ENCODE measurements around the gene PBLD. TPM values are rescaled to one million over a fixed set of nuclear protein-coding genes. Genes with fewer than 3 reads are reported as not detected.

The PBLD gene
- total RNA-seq, 1 experiment from 2014 or later: 3.5 TPM

DNA sequence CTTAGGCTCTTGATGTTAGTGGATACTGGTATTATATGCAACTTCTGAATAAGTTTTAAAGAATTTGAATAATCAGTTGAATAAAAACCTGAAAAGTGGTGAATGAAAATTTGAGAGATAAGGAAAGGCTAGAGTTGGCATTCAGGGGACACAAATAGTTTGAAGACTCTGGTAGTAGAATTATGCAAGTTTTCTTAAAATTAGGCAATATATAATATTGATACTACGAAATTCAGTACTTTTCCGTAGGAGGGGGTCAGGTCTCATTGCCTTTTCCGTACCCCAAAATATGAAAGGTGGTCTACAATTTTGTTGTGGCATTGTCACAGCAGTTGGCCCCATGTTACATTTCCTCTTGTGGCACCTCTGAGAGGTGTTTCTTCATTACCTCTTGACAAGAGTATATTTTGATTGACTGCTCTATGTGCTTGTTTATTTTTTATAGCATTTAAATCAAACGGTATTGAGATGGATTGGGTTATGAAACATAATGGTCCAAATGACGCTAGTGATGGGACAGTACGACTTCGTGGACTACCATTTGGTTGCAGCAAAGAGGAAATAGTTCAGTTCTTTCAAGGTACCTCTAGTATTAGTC lies 4.1 kb upstream of the PBLD start:
- Histone ChIP-seq H4K91ac (ENCODE audit: insufficient read length, low read depth, low read length) (no peak overlapping the region), H2AFZ (ENCODE audit: low read length) (no peak overlapping the region), H3K9me3 (ENCODE audit: control insufficient read depth, low read depth, low read length) (no peaks in the 10 kb centered on the region), H3K79me2 (ENCODE audit: insufficient read depth, low read length) (peaks cover 48% of the 10 kb centered on the region), H3K9ac (ENCODE audit: extremely low read depth, insufficient read length, low read length) (no peak overlapping the region), H3K27ac (ENCODE audit: insufficient read length, low read depth, low read length) (no peak overlapping the region), H3K4me1 (ENCODE audit: insufficient read depth, low read length) (0 out of 2 replicates have a peak, but pooled peaks cover 3% of the 10 kb centered on the region), H3K18ac (ENCODE audit: insufficient read length, low read depth, low read length) (no peak overlapping the region), H3K56ac (ENCODE audit: insufficient read length, low read depth, low read length) (no peak overlapping the region), H2BK20ac (ENCODE audit: low read depth, low read length, poor library complexity, severe bottlenecking) (no peak overlapping the region), H2AK5ac (ENCODE audit: insufficient read length, low read length) (no peak overlapping the region), H3K14ac (ENCODE audit: insufficient read depth, low read length) (no peak overlapping the region), H4K20me1 (ENCODE audit: control insufficient read depth, insufficient read depth, insufficient read length) (no peaks in the 10 kb centered on the region), H2BK12ac (ENCODE audit: insufficient read length, low read depth, low read length) (no peak overlapping the region), H4K8ac (replicated peaks; ENCODE audit: insufficient read length, low read depth, low read length) (no peak overlapping the region), H3K4ac (ENCODE audit: low read depth, low read length) (no peak overlapping the region), H3K79me1 (ENCODE audit: insufficient read depth, low read depth, low read length, poor library complexity, severe bottlenecking) (peaks cover 9% of the 10 kb centered on the region), H4K5ac (ENCODE audit: insufficient read length, low read depth, low read length) (no peak overlapping the region), H3T11ph (ENCODE audit: low read length) (no peak overlapping the region), H2BK5ac (ENCODE audit: insufficient read length, low read length) (no peak overlapping the region), H2BK15ac (ENCODE audit: low read depth, low read length) (no peak overlapping the region), H3K4me2 (ENCODE audit: insufficient read depth, insufficient read length, low read length) (no peak overlapping the region), H3K27me3 (ENCODE audit: insufficient read depth, low read length) (no peaks in the 10 kb centered on the region), H3K23ac (ENCODE audit: insufficient read length, low read depth, low read length) (no peak overlapping the region), H3K23me2 (ENCODE audit: insufficient read length, low read depth, low read length, poor library complexity, severe bottlenecking) (no peaks in the 10 kb centered on the region), H2BK120ac (ENCODE audit: low read depth, low read length, poor library complexity, severe bottlenecking) (no peak overlapping the region)
- DNase-seq: no peak
- Mint-ChIP-seq H3K27ac (peak overlapping the region in 1 of 3 experiments; percentile 75; a peak in 2 of 7 replicates), H3K4me1 (peaks cover 30 to 34% of the 10 kb centered on the region in 2 experiments), H3K27me3 (ENCODE audit: low read depth) (peaks cover 2% of the 10 kb centered on the region), H3K9me3 (peaks cover 0 to 5% of the 10 kb centered on the region in 2 experiments; a peak in 1 of 5 replicates), H3K4me3 (peak overlapping the region; percentile 2 to 69; a peak in 4 of 5 replicates), H3K36me3 (ENCODE audit: insufficient read depth in 1 of 3, low read depth in 3 of 3) (peaks cover 56 to 85% (median 80%) of the 10 kb centered on the region in 3 experiments)
- no CpG with 5 or more reads among the region's 7 CpGs for WGBS (ENCODE audit: extremely low coverage, insufficient read length, low lambda C conversion rate)
- TF ChIP-seq, protein P1, sequence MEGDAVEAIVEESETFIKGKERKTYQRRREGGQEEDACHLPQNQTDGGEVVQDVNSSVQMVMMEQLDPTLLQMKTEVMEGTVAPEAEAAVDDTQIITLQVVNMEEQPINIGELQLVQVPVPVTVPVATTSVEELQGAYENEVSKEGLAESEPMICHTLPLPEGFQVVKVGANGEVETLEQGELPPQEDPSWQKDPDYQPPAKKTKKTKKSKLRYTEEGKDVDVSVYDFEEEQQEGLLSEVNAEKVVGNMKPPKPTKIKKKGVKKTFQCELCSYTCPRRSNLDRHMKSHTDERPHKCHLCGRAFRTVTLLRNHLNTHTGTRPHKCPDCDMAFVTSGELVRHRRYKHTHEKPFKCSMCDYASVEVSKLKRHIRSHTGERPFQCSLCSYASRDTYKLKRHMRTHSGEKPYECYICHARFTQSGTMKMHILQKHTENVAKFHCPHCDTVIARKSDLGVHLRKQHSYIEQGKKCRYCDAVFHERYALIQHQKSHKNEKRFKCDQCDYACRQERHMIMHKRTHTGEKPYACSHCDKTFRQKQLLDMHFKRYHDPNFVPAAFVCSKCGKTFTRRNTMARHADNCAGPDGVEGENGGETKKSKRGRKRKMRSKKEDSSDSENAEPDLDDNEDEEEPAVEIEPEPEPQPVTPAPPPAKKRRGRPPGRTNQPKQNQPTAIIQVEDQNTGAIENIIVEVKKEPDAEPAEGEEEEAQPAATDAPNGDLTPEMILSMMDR (conservative IDR thresholded peaks at IDR 0.05): no peak
